ENCODE results near the gene KIF26B.

KIF26B gene

DNA sequence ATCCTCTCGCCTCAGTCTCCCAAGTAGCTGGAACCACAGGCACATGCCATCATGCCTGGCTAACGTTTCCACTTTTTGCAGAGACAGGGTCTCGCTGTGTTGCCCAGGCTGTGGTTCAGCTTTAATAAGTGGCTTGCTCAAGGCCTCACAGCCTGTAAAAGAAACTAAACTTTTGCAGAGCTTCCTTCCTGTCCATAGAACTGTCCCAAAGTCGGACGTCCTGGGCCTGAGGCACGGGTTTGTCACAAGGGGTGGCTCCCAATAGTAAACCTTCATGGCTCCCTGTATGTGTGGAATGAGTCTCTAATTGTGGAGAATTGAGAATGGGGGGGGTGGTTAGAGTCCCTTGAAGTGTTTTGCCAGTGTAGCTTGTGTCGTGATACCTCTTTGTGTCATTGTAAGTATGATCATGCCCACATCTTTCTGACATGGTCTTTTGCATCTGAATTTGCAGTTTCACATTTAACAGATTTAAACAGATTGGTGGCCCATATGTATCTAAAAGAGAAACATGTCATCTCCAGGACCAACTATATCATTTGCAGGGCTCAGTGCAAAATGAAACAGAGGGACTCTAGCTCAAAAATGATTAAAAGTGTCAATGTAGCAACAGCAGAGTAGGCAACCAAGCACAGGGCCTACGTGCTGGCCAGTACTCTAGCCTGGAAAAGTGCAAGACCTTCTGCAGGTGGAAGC is 332.1 kb downstream of the KIF26B start:
- no peaks in the 10 kb centered on the region for H3K4me1 ChIP-seq (ENCODE audit: control insufficient read depth, insufficient read depth, low read length)
- H3K9me3 ChIP-seq (ENCODE audit: control insufficient read depth, low read length), result no peaks in the 10 kb centered on the region
- H3K4me3 ChIP-seq (ENCODE audit: low read length), result no peak overlapping the region
- H3K27me3 ChIP-seq (ENCODE audit: control insufficient read depth, insufficient read depth, low read length), result no peaks in the 10 kb centered on the region
- no peak overlapping the region for H3K9ac ChIP-seq (ENCODE audit: low read length)
- no peaks in the 10 kb centered on the region for H3K36me3 ChIP-seq (ENCODE audit: control insufficient read depth, insufficient read depth, low read length)

DNA sequence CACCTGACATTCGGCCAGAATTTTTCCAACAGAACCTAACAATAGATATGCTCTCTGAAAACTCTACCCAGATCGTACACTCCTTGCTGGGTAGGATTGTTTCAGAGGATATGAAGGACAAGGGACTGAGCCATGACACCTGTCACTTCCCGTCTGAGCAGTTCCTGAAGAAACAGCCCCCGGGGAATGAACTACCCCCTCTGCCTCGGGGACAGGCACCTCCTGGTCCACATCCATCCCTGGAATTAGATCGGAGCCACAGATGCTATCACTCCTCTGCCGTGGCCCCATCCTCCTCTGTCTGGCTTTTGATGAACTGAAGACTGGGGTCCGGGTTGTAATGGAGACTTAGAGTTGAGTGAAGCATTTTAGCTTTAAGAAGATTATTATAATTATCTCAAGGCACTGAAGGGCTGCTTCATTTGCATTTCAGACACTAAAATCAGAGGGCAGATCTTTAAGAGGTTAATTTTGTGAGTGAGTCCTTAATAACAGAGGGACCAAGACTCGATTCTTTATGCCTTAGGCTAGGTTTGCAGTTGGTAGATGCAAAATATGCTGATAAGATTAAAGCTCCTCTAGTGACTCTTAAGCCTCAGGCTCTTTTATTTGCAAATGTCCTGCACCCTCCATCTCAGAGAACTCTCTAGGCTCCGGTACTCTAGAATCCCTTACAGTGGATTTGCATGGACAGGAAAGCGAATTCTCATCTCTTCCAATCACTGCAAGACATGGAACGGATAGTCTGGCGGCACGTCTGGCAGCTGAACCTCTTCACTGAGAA is 333.8 kb downstream of the KIF26B start:
- Histone ChIP-seq H3K4me3 (ENCODE audit: low read length) (no peak overlapping the region), H3K27me3 (ENCODE audit: control insufficient read depth, insufficient read depth, low read length) (no peaks in the 10 kb centered on the region), H3K9me3 (ENCODE audit: control insufficient read depth, low read length) (no peaks in the 10 kb centered on the region), H3K4me1 (ENCODE audit: control insufficient read depth, insufficient read depth, low read length) (no peaks in the 10 kb centered on the region), H3K9ac (ENCODE audit: low read length) (no peak overlapping the region), H3K36me3 (ENCODE audit: control insufficient read depth, insufficient read depth, low read length) (no peaks in the 10 kb centered on the region)

DNA sequence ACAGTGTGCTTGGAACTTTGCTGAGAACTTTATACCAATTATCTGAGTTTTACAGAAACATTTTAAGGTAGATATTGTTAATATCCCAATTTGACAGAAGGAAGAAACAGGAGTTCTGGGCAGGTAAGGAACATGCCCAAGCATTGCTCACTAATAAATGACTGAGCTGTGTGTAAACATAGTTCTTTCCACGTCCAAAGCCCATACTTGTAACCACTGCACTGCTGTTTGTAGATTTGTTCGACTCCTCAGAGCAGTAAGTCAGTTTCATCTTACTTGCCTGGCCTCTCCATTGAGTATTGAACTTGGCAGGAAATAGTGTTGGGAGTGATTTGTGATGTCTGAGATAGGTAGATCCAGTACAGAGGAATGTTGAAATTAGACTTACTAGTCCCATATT is 335.1 kb downstream of the KIF26B start:
- Histone ChIP-seq H3K9me3 (ENCODE audit: control insufficient read depth, low read length) (no peaks in the 10 kb centered on the region), H3K9ac (ENCODE audit: low read length) (no peak overlapping the region), H3K27me3 (ENCODE audit: control insufficient read depth, insufficient read depth, low read length) (no peaks in the 10 kb centered on the region), H3K4me1 (ENCODE audit: control insufficient read depth, insufficient read depth, low read length) (no peaks in the 10 kb centered on the region), H3K36me3 (ENCODE audit: control insufficient read depth, insufficient read depth, low read length) (no peaks in the 10 kb centered on the region), H3K4me3 (ENCODE audit: low read length) (no peak overlapping the region)

DNA sequence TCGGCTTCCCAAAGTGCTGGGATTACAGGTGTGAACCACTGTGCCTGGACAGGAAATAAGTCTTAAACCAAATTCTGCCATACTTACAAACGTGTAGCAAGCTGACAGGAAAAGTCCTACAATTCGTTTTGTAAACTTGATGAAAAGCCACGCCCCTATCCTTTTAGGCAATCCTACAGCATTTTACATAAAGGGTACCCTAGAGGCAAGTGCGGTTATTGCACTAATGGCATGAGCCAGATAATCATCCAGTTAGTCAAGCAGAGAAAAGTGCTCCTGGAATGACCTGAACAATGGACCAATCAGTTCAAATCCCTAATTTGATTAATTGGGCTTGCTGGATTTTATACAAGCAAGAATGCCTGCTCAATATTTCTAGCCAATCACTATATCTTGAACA is 338.2 kb downstream of the KIF26B start:
- Histone ChIP-seq H3K27me3 (ENCODE audit: control insufficient read depth, insufficient read depth, low read length) (no peaks in the 10 kb centered on the region), H3K4me3 (ENCODE audit: low read length) (no peak overlapping the region), H3K36me3 (ENCODE audit: control insufficient read depth, insufficient read depth, low read length) (no peaks in the 10 kb centered on the region), H3K9ac (ENCODE audit: low read length) (no peak overlapping the region), H3K4me1 (ENCODE audit: control insufficient read depth, insufficient read depth, low read length) (no peaks in the 10 kb centered on the region), H3K9me3 (ENCODE audit: control insufficient read depth, low read length) (no peaks in the 10 kb centered on the region)

- no peaks in the 10 kb centered on the region for H3K36me3 ChIP-seq (ENCODE audit: control insufficient read depth, insufficient read depth, low read length)
- H3K27me3 ChIP-seq (ENCODE audit: control insufficient read depth, insufficient read depth, low read length), result no peaks in the 10 kb centered on the region
- no peaks in the 10 kb centered on the region for H3K4me1 ChIP-seq (ENCODE audit: control insufficient read depth, insufficient read depth, low read length)
- H3K9ac ChIP-seq (ENCODE audit: low read length), result no peak overlapping the region
- H3K9me3 ChIP-seq (ENCODE audit: control insufficient read depth, low read length), result no peaks in the 10 kb centered on the region
- H3K4me3 ChIP-seq (ENCODE audit: low read length), result no peak overlapping the region
These were observed 340.9 kb downstream of the KIF26B start for GRCh38 chr1:245495681-245496080.

DNA sequence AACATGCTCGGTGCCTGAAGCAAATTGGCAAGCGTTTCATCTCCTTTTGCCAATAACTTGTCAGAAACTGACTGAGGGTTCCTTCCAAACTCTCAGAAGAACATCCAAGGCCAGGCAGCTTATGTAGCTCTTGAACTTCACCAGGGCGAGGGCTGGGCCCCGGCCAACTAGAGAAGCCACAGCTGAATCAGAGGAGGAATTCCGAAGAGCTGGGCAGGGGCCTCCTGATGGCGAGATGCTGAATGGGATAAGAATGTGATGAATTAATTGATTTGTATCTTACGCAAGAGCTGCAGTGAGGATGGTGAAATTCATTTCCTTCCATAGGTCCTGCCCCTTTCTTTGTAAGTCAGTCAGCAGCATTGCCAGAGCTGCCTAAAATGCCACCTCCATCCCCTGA is 345.8 kb downstream of the KIF26B start:
- no peak overlapping the region for H3K9ac ChIP-seq (ENCODE audit: low read length)
- no peaks in the 10 kb centered on the region for H3K4me1 ChIP-seq (ENCODE audit: control insufficient read depth, insufficient read depth, low read length)
- no peaks in the 10 kb centered on the region for H3K27me3 ChIP-seq (ENCODE audit: control insufficient read depth, insufficient read depth, low read length)
- H3K9me3 ChIP-seq (ENCODE audit: control insufficient read depth, low read length), result no peaks in the 10 kb centered on the region
- no peaks in the 10 kb centered on the region for H3K36me3 ChIP-seq (ENCODE audit: control insufficient read depth, insufficient read depth, low read length)
- H3K4me3 ChIP-seq (ENCODE audit: low read length), result no peak overlapping the region

GRCh38 chr1:245501633-245502032 is 346.8 kb downstream of the KIF26B start:
- Histone ChIP-seq H3K4me3 (ENCODE audit: low read length) (no peak overlapping the region), H3K4me1 (ENCODE audit: control insufficient read depth, insufficient read depth, low read length) (no peaks in the 10 kb centered on the region), H3K9ac (ENCODE audit: low read length) (no peak overlapping the region), H3K36me3 (ENCODE audit: control insufficient read depth, insufficient read depth, low read length) (no peaks in the 10 kb centered on the region), H3K27me3 (ENCODE audit: control insufficient read depth, insufficient read depth, low read length) (no peaks in the 10 kb centered on the region), H3K9me3 (ENCODE audit: control insufficient read depth, low read length) (no peaks in the 10 kb centered on the region)

GRCh38 chr1:245503548-245503947 is 348.8 kb downstream of the KIF26B start:
- Histone ChIP-seq H3K9me3 (ENCODE audit: control insufficient read depth, low read length) (no peaks in the 10 kb centered on the region), H3K36me3 (ENCODE audit: control insufficient read depth, insufficient read depth, low read length) (no peaks in the 10 kb centered on the region), H3K27me3 (ENCODE audit: control insufficient read depth, insufficient read depth, low read length) (no peaks in the 10 kb centered on the region), H3K4me1 (ENCODE audit: control insufficient read depth, insufficient read depth, low read length) (no peaks in the 10 kb centered on the region), H3K9ac (ENCODE audit: low read length) (no peak overlapping the region), H3K4me3 (ENCODE audit: low read length) (no peak overlapping the region)

DNA sequence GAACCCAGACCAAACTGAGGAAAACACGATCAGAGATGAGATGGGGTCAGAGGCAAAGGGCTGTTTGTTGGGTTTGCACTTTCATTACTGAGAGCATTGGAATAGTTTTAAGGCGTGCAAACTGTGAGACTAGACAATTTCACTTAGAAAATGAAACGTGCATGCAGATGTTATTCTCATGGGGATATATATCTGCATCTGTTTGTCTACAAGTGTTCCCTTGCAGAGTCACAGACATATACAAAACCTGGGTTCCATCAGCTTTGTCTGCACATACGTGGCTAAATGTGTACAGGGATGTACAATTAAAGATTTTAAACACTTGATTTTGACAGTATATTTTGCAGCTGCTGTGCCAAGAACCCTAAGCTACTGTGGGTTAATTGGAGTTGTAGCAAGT is 355.4 kb downstream of the KIF26B start:
- Histone ChIP-seq H3K36me3 (ENCODE audit: control insufficient read depth, insufficient read depth, low read length) (no peaks in the 10 kb centered on the region), H3K4me3 (ENCODE audit: low read length) (no peak overlapping the region), H3K27me3 (ENCODE audit: control insufficient read depth, insufficient read depth, low read length) (no peaks in the 10 kb centered on the region), H3K9me3 (ENCODE audit: control insufficient read depth, low read length) (no peaks in the 10 kb centered on the region), H3K4me1 (ENCODE audit: control insufficient read depth, insufficient read depth, low read length) (no peaks in the 10 kb centered on the region), H3K9ac (ENCODE audit: low read length) (no peak overlapping the region)

- Histone ChIP-seq H3K36me3 (ENCODE audit: control insufficient read depth, insufficient read depth, low read length) (no peaks in the 10 kb centered on the region), H3K4me1 (ENCODE audit: control insufficient read depth, insufficient read depth, low read length) (no peaks in the 10 kb centered on the region), H3K9ac (ENCODE audit: low read length) (no peak overlapping the region), H3K27me3 (ENCODE audit: control insufficient read depth, insufficient read depth, low read length) (no peaks in the 10 kb centered on the region), H3K9me3 (ENCODE audit: control insufficient read depth, low read length) (no peaks in the 10 kb centered on the region), H3K4me3 (ENCODE audit: low read length) (no peak overlapping the region)
These were observed 357.6 kb downstream of the KIF26B start for GRCh38 chr1:245512181-245512888.

DNA sequence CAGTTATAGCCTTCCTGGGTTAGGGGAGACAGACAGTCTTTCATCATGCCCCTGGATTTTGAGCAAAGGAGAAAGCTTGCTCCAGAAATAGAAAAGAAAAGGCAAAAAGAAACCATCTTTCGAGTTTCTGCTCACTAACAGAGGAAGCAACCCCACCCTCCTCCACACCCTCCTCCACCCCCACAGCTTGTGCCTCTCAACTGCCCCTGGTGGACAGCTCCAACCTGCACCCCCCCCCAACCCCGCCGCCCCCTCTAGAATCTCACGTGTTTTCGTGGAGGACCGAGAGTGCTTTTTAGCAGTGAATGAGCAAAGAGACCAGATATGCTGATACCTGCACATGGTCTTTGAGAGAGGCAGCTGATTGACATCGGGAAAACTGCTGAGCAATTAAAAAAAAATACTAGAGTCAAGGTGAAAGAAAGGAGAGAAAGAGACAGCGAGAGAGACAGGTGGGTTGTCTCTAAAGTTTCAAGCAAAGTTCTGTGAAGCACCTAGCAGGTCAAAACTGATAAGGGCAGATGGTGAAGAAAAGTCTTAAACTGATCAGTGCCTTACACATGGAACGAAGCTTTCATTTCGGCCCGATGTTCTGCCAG is 358.3 kb downstream of the KIF26B start:
- Histone ChIP-seq H3K9me3 (ENCODE audit: control insufficient read depth, low read length) (no peaks in the 10 kb centered on the region), H3K27me3 (ENCODE audit: control insufficient read depth, insufficient read depth, low read length) (no peaks in the 10 kb centered on the region), H3K9ac (ENCODE audit: low read length) (no peak overlapping the region), H3K4me3 (ENCODE audit: low read length) (no peak overlapping the region), H3K4me1 (ENCODE audit: control insufficient read depth, insufficient read depth, low read length) (no peaks in the 10 kb centered on the region), H3K36me3 (ENCODE audit: control insufficient read depth, insufficient read depth, low read length) (no peaks in the 10 kb centered on the region)

DNA sequence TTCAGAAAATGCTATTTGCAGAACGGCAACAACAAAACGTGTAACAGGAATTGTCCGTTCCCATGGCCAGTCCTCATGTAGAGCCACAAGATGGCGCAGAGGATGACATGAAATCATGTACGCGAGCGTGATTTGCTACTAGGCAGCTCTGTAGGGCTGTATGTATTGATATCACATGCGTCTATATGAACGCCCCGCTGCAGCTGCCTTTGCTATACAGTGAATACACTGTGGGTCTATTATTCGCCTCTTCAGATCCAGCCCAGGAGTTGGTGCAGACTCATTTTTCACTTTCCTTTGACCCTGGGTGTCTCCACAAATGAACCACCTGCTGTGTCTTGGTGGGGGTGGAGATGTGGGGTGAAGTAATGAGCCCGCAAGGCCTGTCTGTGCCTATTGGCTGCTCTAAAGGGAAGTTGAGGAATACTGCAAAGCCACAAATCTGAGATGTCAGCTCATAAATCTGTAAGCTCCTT is 361.5 kb downstream of the KIF26B start:
- H3K9ac ChIP-seq (ENCODE audit: low read length), result no peak overlapping the region
- H3K4me3 ChIP-seq (ENCODE audit: low read length), result no peak overlapping the region
- no peaks in the 10 kb centered on the region for H3K9me3 ChIP-seq (ENCODE audit: control insufficient read depth, low read length)
- no peaks in the 10 kb centered on the region for H3K4me1 ChIP-seq (ENCODE audit: control insufficient read depth, insufficient read depth, low read length)
- no peaks in the 10 kb centered on the region for H3K36me3 ChIP-seq (ENCODE audit: control insufficient read depth, insufficient read depth, low read length)
- no peaks in the 10 kb centered on the region for H3K27me3 ChIP-seq (ENCODE audit: control insufficient read depth, insufficient read depth, low read length)
